WTC11 (cell line): ENCODE data around the gene FAM171A1. TPM values are rescaled to one million over a fixed set of nuclear protein-coding genes. Genes with fewer than 3 reads are reported as not detected.

Source experiments
- ATAC-seq: fragments of 200-7000 bp; cut with Tn5 transposase; 2 replicates; pipeline ENCODE4 v1.10.0; 2021; ENCODE audit warnings: mild to moderate bottlenecking, moderate library complexity
- CTCF ChIA-PET: fragments of 300-600 bp; sonication (Branson Sonifier 250); formaldehyde crosslinking; loops from one replicate; lab custom pipeline; 2021; ENCODE audit warnings: antibody characterized with exemption; lab: Charles Lee
- POLR2A ChIA-PET: fragments of 350-600 bp; sonication (Branson Sonifier 250); formaldehyde crosslinking; loops from one replicate; lab custom pipeline; 2021; ENCODE audit warnings: antibody characterized with exemption; lab: Charles Lee
- DNase-seq: peaks from one replicate; pipeline ENCODE4 v3.0.0; 2021; ENCODE audit warnings: low spot score
- H3K27ac Mint-ChIP-seq: 2 replicates; pipeline ENCODE4 v1.8.0; 2021; ENCODE audit warnings: mixed read lengths
- H3K27me3 Mint-ChIP-seq: 2 replicates; pipeline ENCODE4 v1.8.0; 2021; ENCODE audit warnings: low read depth, mild to moderate bottlenecking, moderate library complexity, mixed read lengths
- H3K36me3 Mint-ChIP-seq: 2 replicates; pipeline ENCODE4 v1.8.0; 2021; ENCODE audit warnings: mixed read lengths
- H3K4me1 Mint-ChIP-seq: 2 replicates; pipeline ENCODE4 v1.8.0; 2022; ENCODE audit warnings: mixed read lengths
- H3K4me3 Mint-ChIP-seq: 2 replicates; pipeline ENCODE4 v1.8.0; 2021; ENCODE audit warnings: mild to moderate bottlenecking, moderate library complexity, mixed read lengths
- H3K9me3 Mint-ChIP-seq: 2 replicates; pipeline ENCODE4 v1.8.0; 2021; ENCODE audit warnings: mixed read lengths
- AR ChIP-seq: fragments of 250-450 bp; sonication (Bioruptor Pico); IDR thresholded peaks from 2 replicates; pipeline ENCODE4 v1.9.0; 2021; ENCODE audit warnings: mild to moderate bottlenecking
- ARID4B ChIP-seq: sonication (generic); formaldehyde crosslinking; IDR thresholded peaks from 2 replicates; pipeline ENCODE4 v1.8.0; 2023; ENCODE audit warnings: missing genetic modification reagents, mild to moderate bottlenecking, borderline replicate concordance
- ATF1 ChIP-seq: sonication (generic); formaldehyde crosslinking; IDR thresholded peaks from 2 replicates; pipeline ENCODE4 v1.8.1; 2023; ENCODE audit warnings: mild to moderate bottlenecking, moderate library complexity, missing genetic modification reagents
- CBFB ChIP-seq: sonication (generic); formaldehyde crosslinking; IDR thresholded peaks from 2 replicates; pipeline ENCODE4 v1.8.1; 2022; ENCODE audit warnings: mild to moderate bottlenecking, low read depth, missing genetic modification reagents
- CREM ChIP-seq: sonication (generic); formaldehyde crosslinking; IDR thresholded peaks from 2 replicates; pipeline ENCODE4 v1.8.1; 2022; ENCODE audit warnings: mild to moderate bottlenecking, missing genetic modification reagents, moderate library complexity
- E2F4 ChIP-seq: sonication (generic); formaldehyde crosslinking; IDR thresholded peaks from 2 replicates; pipeline ENCODE4 v1.8.1; 2022; ENCODE audit warnings: low read depth, mild to moderate bottlenecking, moderate library complexity, missing genetic modification reagents, borderline replicate concordance
- FOXJ3 ChIP-seq: sonication (generic); formaldehyde crosslinking; IDR thresholded peaks from 2 replicates; pipeline ENCODE4 v1.9.0; 2021; ENCODE audit warnings: missing genetic modification reagents, mild to moderate bottlenecking, borderline replicate concordance
- GTF2I ChIP-seq: fragments of 250-450 bp; sonication (Bioruptor Pico); conservative IDR thresholded peaks from 2 replicates; pipeline ENCODE4 v1.4.0; 2021; ENCODE audit warnings: mild to moderate bottlenecking
- MLX ChIP-seq: sonication (generic); formaldehyde crosslinking; IDR thresholded peaks from 2 replicates; pipeline ENCODE4 v1.8.1; 2023; ENCODE audit warnings: mild to moderate bottlenecking, missing genetic modification reagents, moderate library complexity
- NFE2L1 ChIP-seq: sonication (generic); formaldehyde crosslinking; IDR thresholded peaks from 2 replicates; pipeline ENCODE4 v1.8.1; 2023; ENCODE audit warnings: missing genetic modification reagents
- OVOL2 ChIP-seq: fragments of 250-450 bp; sonication (Bioruptor Pico); IDR thresholded peaks from 2 replicates; pipeline ENCODE4 v1.9.0; 2021; ENCODE audit warnings: mild to moderate bottlenecking, borderline replicate concordance
- SOX15 ChIP-seq: fragments of 250-450 bp; sonication (Bioruptor Pico); IDR thresholded peaks from 2 replicates; pipeline ENCODE4 v1.9.0; 2021; ENCODE audit warnings: mild to moderate bottlenecking
- TEAD1 ChIP-seq: sonication (generic); formaldehyde crosslinking; IDR thresholded peaks from 2 replicates; pipeline ENCODE4 v1.8.0; 2022; ENCODE audit warnings: mild to moderate bottlenecking, missing genetic modification reagents
- ZNF263 ChIP-seq: sonication (generic); formaldehyde crosslinking; IDR thresholded peaks from 2 replicates; pipeline ENCODE4 v1.8.1; 2022; ENCODE audit warnings: low read depth, mild to moderate bottlenecking, moderate library complexity, missing genetic modification reagents
- ZNF281 ChIP-seq: sonication (generic); formaldehyde crosslinking; IDR thresholded peaks from 2 replicates; pipeline ENCODE4 v1.8.0; 2023; ENCODE audit warnings: mild to moderate bottlenecking, missing genetic modification reagents
- ZNF423 ChIP-seq: fragments of 250-450 bp; sonication (Bioruptor Pico); IDR thresholded peaks from 2 replicates; pipeline ENCODE4 v2.1.2; 2022; ENCODE audit warnings: mild to moderate bottlenecking, moderate library complexity
- total RNA-seq: library from RNA; stranded (reverse); gene quantifications from 3 replicates; pipeline ENCODE4 v1.2.3, GENCODE V29; 2021
- TF ChIP-seq, protein P1 (sequence below): sonication (generic); formaldehyde crosslinking; IDR thresholded peaks from 2 replicates; pipeline ENCODE4 v1.8.1; 2022; ENCODE audit warnings: missing genetic modification reagents, borderline replicate concordance
- TF ChIP-seq, protein P2 (sequence below): sonication (generic); formaldehyde crosslinking; IDR thresholded peaks from 2 replicates; pipeline ENCODE4 v1.8.1; 2023; ENCODE audit warnings: mild to moderate bottlenecking, missing genetic modification reagents
- TF ChIP-seq, protein P3 (sequence below): sonication (generic); formaldehyde crosslinking; IDR thresholded peaks from 2 replicates; pipeline ENCODE4 v1.8.1; 2022; ENCODE audit warnings: mild to moderate bottlenecking, missing genetic modification reagents, moderate library complexity, borderline replicate concordance

Gene FAM171A1
- total RNA-seq, 1 experiment from 2014 or later, result 33.9 TPM

- ATAC-seq (no peak), DNase-seq (no peak)
- ChIA-PET POLR2A (no interaction called here), CTCF (no interaction called here)
- Mint-ChIP-seq H3K27me3 (no peaks in the 10 kb centered on the region), H3K36me3 (no peaks in the 10 kb centered on the region), H3K4me3 (no peak overlapping the region), H3K4me1 (peaks cover 18% of the 10 kb centered on the region), H3K27ac (no peak overlapping the region), H3K9me3 (no peaks in the 10 kb centered on the region)
- no peak for TF ChIP-seq AR (CRISPR knock-in tag)
- TF ChIP-seq ZNF281 (CRISPR knock-in tag), result no peak
- TF ChIP-seq SOX15 (CRISPR knock-in tag), result no peak
- TF ChIP-seq OVOL2 (CRISPR knock-in tag), result no peak
- no peak for TF ChIP-seq ATF1 (CRISPR knock-in tag)
- no peak for TF ChIP-seq E2F4
- TF ChIP-seq, protein P1, sequence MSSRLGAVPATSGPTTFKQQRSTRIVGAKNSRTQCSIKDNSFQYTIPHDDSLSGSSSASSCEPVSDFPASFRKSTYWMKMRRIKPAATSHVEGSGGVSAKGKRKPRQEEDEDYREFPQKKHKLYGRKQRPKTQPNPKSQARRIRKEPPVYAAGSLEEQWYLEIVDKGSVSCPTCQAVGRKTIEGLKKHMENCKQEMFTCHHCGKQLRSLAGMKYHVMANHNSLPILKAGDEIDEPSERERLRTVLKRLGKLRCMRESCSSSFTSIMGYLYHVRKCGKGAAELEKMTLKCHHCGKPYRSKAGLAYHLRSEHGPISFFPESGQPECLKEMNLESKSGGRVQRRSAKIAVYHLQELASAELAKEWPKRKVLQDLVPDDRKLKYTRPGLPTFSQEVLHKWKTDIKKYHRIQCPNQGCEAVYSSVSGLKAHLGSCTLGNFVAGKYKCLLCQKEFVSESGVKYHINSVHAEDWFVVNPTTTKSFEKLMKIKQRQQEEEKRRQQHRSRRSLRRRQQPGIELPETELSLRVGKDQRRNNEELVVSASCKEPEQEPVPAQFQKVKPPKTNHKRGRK (CRISPR knock-in tag), result no peak
- no peak for TF ChIP-seq CBFB
- TF ChIP-seq TEAD1, result no peak
- no peak for TF ChIP-seq ARID4B (CRISPR knock-in tag)
- TF ChIP-seq, protein P2, sequence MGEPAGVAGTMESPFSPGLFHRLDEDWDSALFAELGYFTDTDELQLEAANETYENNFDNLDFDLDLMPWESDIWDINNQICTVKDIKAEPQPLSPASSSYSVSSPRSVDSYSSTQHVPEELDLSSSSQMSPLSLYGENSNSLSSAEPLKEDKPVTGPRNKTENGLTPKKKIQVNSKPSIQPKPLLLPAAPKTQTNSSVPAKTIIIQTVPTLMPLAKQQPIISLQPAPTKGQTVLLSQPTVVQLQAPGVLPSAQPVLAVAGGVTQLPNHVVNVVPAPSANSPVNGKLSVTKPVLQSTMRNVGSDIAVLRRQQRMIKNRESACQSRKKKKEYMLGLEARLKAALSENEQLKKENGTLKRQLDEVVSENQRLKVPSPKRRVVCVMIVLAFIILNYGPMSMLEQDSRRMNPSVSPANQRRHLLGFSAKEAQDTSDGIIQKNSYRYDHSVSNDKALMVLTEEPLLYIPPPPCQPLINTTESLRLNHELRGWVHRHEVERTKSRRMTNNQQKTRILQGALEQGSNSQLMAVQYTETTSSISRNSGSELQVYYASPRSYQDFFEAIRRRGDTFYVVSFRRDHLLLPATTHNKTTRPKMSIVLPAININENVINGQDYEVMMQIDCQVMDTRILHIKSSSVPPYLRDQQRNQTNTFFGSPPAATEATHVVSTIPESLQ (CRISPR knock-in tag), result no peak
- no peak for TF ChIP-seq NFE2L1 (CRISPR knock-in tag)
- no peak for TF ChIP-seq CREM (CRISPR knock-in tag)
- no peak for TF ChIP-seq GTF2I (CRISPR knock-in tag)
- TF ChIP-seq MLX, result no peak
- TF ChIP-seq, protein P3, sequence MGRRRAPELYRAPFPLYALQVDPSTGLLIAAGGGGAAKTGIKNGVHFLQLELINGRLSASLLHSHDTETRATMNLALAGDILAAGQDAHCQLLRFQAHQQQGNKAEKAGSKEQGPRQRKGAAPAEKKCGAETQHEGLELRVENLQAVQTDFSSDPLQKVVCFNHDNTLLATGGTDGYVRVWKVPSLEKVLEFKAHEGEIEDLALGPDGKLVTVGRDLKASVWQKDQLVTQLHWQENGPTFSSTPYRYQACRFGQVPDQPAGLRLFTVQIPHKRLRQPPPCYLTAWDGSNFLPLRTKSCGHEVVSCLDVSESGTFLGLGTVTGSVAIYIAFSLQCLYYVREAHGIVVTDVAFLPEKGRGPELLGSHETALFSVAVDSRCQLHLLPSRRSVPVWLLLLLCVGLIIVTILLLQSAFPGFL (CRISPR knock-in tag), result no peak
- TF ChIP-seq ZNF423, result no peak
- no peak for TF ChIP-seq FOXJ3 (CRISPR knock-in tag)
- no peak for TF ChIP-seq ZNF263
Observed at GRCh38 chr10:15341502-15342128, 29.5 kb downstream of the FAM171A1 start.
